ENCODE data around the gene IQCH. TPM values are rescaled to one million over a fixed set of nuclear protein-coding genes. Genes with fewer than 3 reads are reported as not detected.

The IQCH gene
- total and polyA plus RNA-seq, 2 of the 4 experiments (the other 2 are of a cell fraction) = 0.60 to 2.5 TPM

GRCh38 chr15:67381416-67382045, 126.9 kb downstream of the IQCH start:
- Histone ChIP-seq H2AK9ac (replicated peaks; ENCODE audit: low read depth, low read length, poor library complexity) (no peak overlapping the region), H4K91ac (ENCODE audit: insufficient read depth, low read depth, low read length) (no peak overlapping the region), H3K79me1 (ENCODE audit: low read depth in 1 of 2, low read length in 2 of 2) (no peaks in the 10 kb centered on the region), H3K23ac (ENCODE audit: low read depth, low read length) (no peak overlapping the region), H3K27me3 (ENCODE audit: control insufficient read depth, insufficient read depth, low read length) (peaks cover 19% of the 10 kb centered on the region), H3K4me1 (ENCODE audit: control insufficient read depth, insufficient read depth, low read length) (no peaks in the 10 kb centered on the region), H2BK5ac (ENCODE audit: low read depth, low read length, poor library complexity, severe bottlenecking) (no peak overlapping the region), H3K14ac (replicated peaks; ENCODE audit: low read depth, low read length) (no peak overlapping the region), H3K9me1 (ENCODE audit: insufficient read depth, low read length) (no peaks in the 10 kb centered on the region), H2BK15ac (ENCODE audit: low read depth, low read length) (no peak overlapping the region), H4K8ac (ENCODE audit: low read depth in 2 of 2, low read length in 2 of 2) (no peak overlapping the region), H4K20me1 (ENCODE audit: insufficient read depth, low read length) (no peaks in the 10 kb centered on the region), H3K4me3 (ENCODE audit: insufficient read depth, low read depth, low read length) (no peak overlapping the region), H2BK120ac (ENCODE audit: low read depth, low read length) (no peak overlapping the region), H2AFZ (replicated peaks; ENCODE audit: low read length, poor library complexity) (no peak overlapping the region), H3K18ac (ENCODE audit: low read depth, low read length) (no peak overlapping the region), H3K27ac (ENCODE audit: insufficient read depth, low read length) (no peak overlapping the region), H3K4me2 (ENCODE audit: low read depth, low read length) (no peak overlapping the region), H3K56ac (ENCODE audit: extremely low read depth, insufficient read depth, low read length) (no peak overlapping the region), H3K9ac (ENCODE audit: low read depth, low read length) (no peak overlapping the region), H3K36me3 (ENCODE audit: control insufficient read depth, insufficient read depth, low read length) (no peaks in the 10 kb centered on the region), H3K4ac (ENCODE audit: low read depth, low read length) (no peak overlapping the region), H4K5ac (ENCODE audit: low read depth, low read length) (no peak overlapping the region), H2AK5ac (ENCODE audit: low read depth, low read length) (no peak overlapping the region), H2BK20ac (ENCODE audit: low read depth, low read length) (no peak overlapping the region), H3K9me3 (ENCODE audit: control insufficient read depth, insufficient read depth, low read length) (no peaks in the 10 kb centered on the region)
- ATAC-seq (ENCODE audit: low read depth) (no peak), DNase-seq (no peak)
- intact Hi-C loops (cut with micrococcal nuclease) (no loop called here), in situ Hi-C loops (cut with MboI; ENCODE audit: low sequenced_read_pairs) (no loop called here), dilution Hi-C loops (cut with HindIII; ENCODE audit: low sequenced_read_pairs, unreplicated experiment) (no loop called here)
- ChIA-PET CTCF (interaction anchor here (0.6 kb wide), 1 partner anchor 36 kb away, joined by 5 read pairs; no protein-coding TSS in a partner anchor), POLR2A (ENCODE audit: unreplicated experiment) (interaction anchor here (0.6 kb wide), 1 partner anchor 40 kb away, joined by 3 read pairs; no protein-coding TSS in a partner anchor)
- TF ChIP-seq NFE2L2 (IDR thresholded peaks at IDR 0.05; ENCODE audit: low read depth, low read length) (no peak), MXI1 (IDR thresholded peaks at IDR 0.05; ENCODE audit: borderline replicate concordance, low read depth, low read length) (no peak), CEBPB (IDR thresholded peaks at IDR 0.05; ENCODE audit: low read depth, low read length) (no peak), RFX5 (IDR thresholded peaks at IDR 0.05; ENCODE audit: low read depth, low read length) (no peak), POLR2A (IDR thresholded peaks at IDR 0.05; ENCODE audit: low read depth, low read length) (no peak), MAFK (IDR thresholded peaks at IDR 0.05; ENCODE audit: low read depth, low read length) (no peak), RAD21 (IDR thresholded peaks at IDR 0.05; ENCODE audit: low read length) (no peak), ELK1 (IDR thresholded peaks at IDR 0.05; ENCODE audit: borderline replicate concordance, low read depth, low read length) (no peak), RCOR1 (IDR thresholded peaks at IDR 0.05; ENCODE audit: insufficient replicate concordance, low read length) (no peak), SMC3 (IDR thresholded peaks at IDR 0.05; ENCODE audit: low read depth, low read length) (no peak), MAZ (IDR thresholded peaks at IDR 0.05; ENCODE audit: borderline replicate concordance, low read depth, low read length) (no peak)
- BruUV-seq (replicated peaks) = no TSS peak
- WGBS, 2 experiments (ENCODE audit: extremely low coverage in 2 of 2, insufficient read length in 1 of 2) = 64% methylated on average over 4 of the region's 8 CpGs; no CpG with 5 or more reads in 1 of the 2 experiments
